ENCODE data around the gene TTLL7.

Gene TTLL7

GRCh38 chr1:83829106-83829505 lies 169.8 kb downstream of the TTLL7 start:
- no peak for FAIRE-seq

GRCh38 chr1:83828456-83828855 lies 170.5 kb downstream of the TTLL7 start:
- no peak for DNase-seq (ENCODE audit: insufficient read length, low spot score)
- no peak for FAIRE-seq

More at GRCh38 chr1:83829106-83829505, 169.8 kb downstream of the TTLL7 start:
- no peak for DNase-seq (ENCODE audit: insufficient read length, low spot score)

GRCh38 chr1:83827741-83828140 lies 171.2 kb downstream of the TTLL7 start:
- FAIRE-seq = no peak
- no peak for DNase-seq (ENCODE audit: insufficient read length, low spot score)

GRCh38 chr1:83822208-83822607 lies 176.7 kb downstream of the TTLL7 start:
- no peak for FAIRE-seq
- DNase-seq (ENCODE audit: insufficient read length, low spot score) = no peak

- DNase-seq (ENCODE audit: insufficient read length, low spot score) (no peak), FAIRE-seq (no peak)
Observed at GRCh38 chr1:83819436-83819835, 179.5 kb downstream of the TTLL7 start.

- FAIRE-seq = no peak
- no peak for DNase-seq (ENCODE audit: insufficient read length, low spot score)
Observed at GRCh38 chr1:83818916-83819315, 180.0 kb downstream of the TTLL7 start.

GRCh38 chr1:83816836-83817235 lies 182.1 kb downstream of the TTLL7 start:
- DNase-seq (ENCODE audit: insufficient read length, low spot score) (no peak), FAIRE-seq (no peak)

GRCh38 chr1:83815330-83815729 lies 183.6 kb downstream of the TTLL7 start:
- no peak for DNase-seq (ENCODE audit: insufficient read length, low spot score)
- FAIRE-seq = no peak

All from GM19239 (cell line).